ENCODE measurements around the gene OPHN1. TPM values are rescaled to one million over a fixed set of nuclear protein-coding genes. Genes with fewer than 3 reads are reported as not detected.
"Not testable (repeated sequence)": the region's sequence is repeated elsewhere in the genome, so short reads cannot be mapped to it uniquely, and the experiment has no call there.

OPHN1 gene
- total RNA-seq, 1 donor from 2014 or later: 22.6 TPM

- no peak for DNase-seq
These were observed 285.4 kb downstream of the OPHN1 start for GRCh38 chrX:68147848-68148247.

GRCh38 chrX:68146054-68146453 lies 287.2 kb downstream of the OPHN1 start:
- peak; percentile 20 for DNase-seq

- DNase-seq: peak; percentile 2
These were observed 293.5 kb downstream of the OPHN1 start for GRCh38 chrX:68139791-68140190.

GRCh38 chrX:68133181-68133580 lies 300.1 kb downstream of the OPHN1 start:
- no peak for DNase-seq

GRCh38 chrX:68132749-68133148 lies 300.5 kb downstream of the OPHN1 start:
- no peak for DNase-seq

GRCh38 chrX:68121835-68122234 lies 311.5 kb downstream of the OPHN1 start:
- DNase-seq: no peak

GRCh38 chrX:68121371-68121770 lies 311.9 kb downstream of the OPHN1 start:
- no peak for DNase-seq

- DNase-seq: no peak
These were observed 317.9 kb downstream of the OPHN1 start for GRCh38 chrX:68115371-68115770.

- DNase-seq: no peak
These were observed 318.6 kb downstream of the OPHN1 start for GRCh38 chrX:68114573-68115129.

GRCh38 chrX:68113837-68114572 lies 319.3 kb downstream of the OPHN1 start:
- no peak for DNase-seq

GRCh38 chrX:68112321-68112720 lies 321.0 kb downstream of the OPHN1 start:
- DNase-seq: peak; percentile 1

- no peak for DNase-seq
These were observed 324.1 kb downstream of the OPHN1 start for GRCh38 chrX:68109162-68109561.

GRCh38 chrX:68098431-68098830 lies 334.9 kb downstream of the OPHN1 start:
- no peak for DNase-seq

GRCh38 chrX:68090266-68090665 lies 343.0 kb downstream of the OPHN1 start:
- peak; percentile 4 for DNase-seq

- DNase-seq: peak; percentile 32
These were observed 345.8 kb downstream of the OPHN1 start for GRCh38 chrX:68087526-68087925.

GRCh38 chrX:68086709-68087108 lies 346.6 kb downstream of the OPHN1 start:
- no peak for DNase-seq

GRCh38 chrX:68084765-68085164 lies 348.5 kb downstream of the OPHN1 start:
- peak; percentile 22 for DNase-seq

GRCh38 chrX:68083510-68083909 lies 349.8 kb downstream of the OPHN1 start:
- DNase-seq: peak; percentile 9

GRCh38 chrX:68079961-68080360 lies 353.3 kb downstream of the OPHN1 start:
- no peak for DNase-seq

- not testable (repeated sequence) for DNase-seq
These were observed 354.5 kb downstream of the OPHN1 start for GRCh38 chrX:68078801-68079200.

- no peak for DNase-seq
These were observed 355.9 kb downstream of the OPHN1 start for GRCh38 chrX:68077378-68077777.

GRCh38 chrX:68072041-68072440 lies 361.3 kb downstream of the OPHN1 start:
- DNase-seq: no peak

GRCh38 chrX:68070119-68070518 lies 363.2 kb downstream of the OPHN1 start:
- not testable (repeated sequence) for DNase-seq

- DNase-seq: no peak
These were observed 372.1 kb downstream of the OPHN1 start for GRCh38 chrX:68061206-68061535.

All from tongue (tissue), 2 donors.